Measurements from ENCODE around the gene SPEG.

SPEG gene

GRCh38 chr2:219477179-219477578, 42.5 kb downstream of the SPEG start:
- no peak for DNase-seq (ENCODE audit: low read depth in 2 of 2)

GRCh38 chr2:219477815-219478214, 43.2 kb downstream of the SPEG start:
- no peak for DNase-seq (ENCODE audit: low read depth in 2 of 2)

GRCh38 chr2:219478916-219479315, 44.3 kb downstream of the SPEG start:
- DNase-seq (ENCODE audit: low read depth in 2 of 2): no peak

GRCh38 chr2:219480004-219480403, 45.4 kb downstream of the SPEG start:
- DNase-seq (ENCODE audit: low read depth in 2 of 2): no peak

GRCh38 chr2:219482674-219483405, 48.2 kb downstream of the SPEG start:
- no peak for DNase-seq (ENCODE audit: low read depth in 2 of 2)

GRCh38 chr2:219483451-219484342, 49.1 kb downstream of the SPEG start:
- no peak for DNase-seq (ENCODE audit: low read depth in 2 of 2)

GRCh38 chr2:219484343-219485200, 49.9 kb downstream of the SPEG start:
- no peak for DNase-seq (ENCODE audit: low read depth in 2 of 2)

- no peak for DNase-seq (ENCODE audit: low read depth in 2 of 2)
Measured at GRCh38 chr2:219485201-219485580, 50.5 kb downstream of the SPEG start.

GRCh38 chr2:219486380-219486959, 51.8 kb downstream of the SPEG start:
- no peak for DNase-seq (ENCODE audit: low read depth in 2 of 2)

GRCh38 chr2:219488149-219488843, 53.7 kb downstream of the SPEG start:
- DNase-seq (ENCODE audit: low read depth in 2 of 2): no peak

GRCh38 chr2:219488844-219489194, 54.2 kb downstream of the SPEG start:
- no peak for DNase-seq (ENCODE audit: low read depth in 2 of 2)

- DNase-seq (ENCODE audit: low read depth in 2 of 2): no peak
Measured at GRCh38 chr2:219489315-219489714, 54.7 kb downstream of the SPEG start.

GRCh38 chr2:219490186-219490585, 55.5 kb downstream of the SPEG start:
- no peak for DNase-seq (ENCODE audit: low read depth in 2 of 2)

GRCh38 chr2:219490600-219491130, 56.0 kb downstream of the SPEG start:
- no peak for DNase-seq (ENCODE audit: low read depth in 2 of 2)

GRCh38 chr2:219491278-219491963, 56.8 kb downstream of the SPEG start:
- DNase-seq (ENCODE audit: low read depth in 2 of 2): no peak

- DNase-seq (ENCODE audit: low read depth in 2 of 2): no peak
Measured at GRCh38 chr2:219492575-219492974, 57.9 kb downstream of the SPEG start.

GRCh38 chr2:219493086-219493485, 58.4 kb downstream of the SPEG start:
- no peak for DNase-seq (ENCODE audit: low read depth in 2 of 2)

- DNase-seq (ENCODE audit: low read depth in 2 of 2): no peak
Measured at GRCh38 chr2:219494952-219495530, 60.4 kb downstream of the SPEG start.

GRCh38 chr2:219495531-219496122, 61.0 kb downstream of the SPEG start:
- DNase-seq (ENCODE audit: low read depth in 2 of 2): peak; percentile 36 to 37
